B cell (primary cell): Measurements from ENCODE around the gene FOXO4.

Experiments
- EZH2 ChIP-seq: IDR thresholded peaks from 2 replicates; pipeline ENCODE4 v1.6.1; 2012; ENCODE audit warnings: borderline replicate concordance, low read depth, mild to moderate bottlenecking, moderate library complexity, low read length; ENCODE audit not compliant: insufficient read depth, poor library complexity, severe bottlenecking
- TF ChIP-seq, protein P1 (sequence below): fragments of 200-600 bp; IDR thresholded peaks from one replicate; pipeline ENCODE4 v1.8.0; 2022; ENCODE audit warnings: antibody characterized with exemption, mild to moderate bottlenecking

GRCh38 chrX:71085900-71086299, 9.8 kb upstream of the FOXO4 start:
- no peak for TF ChIP-seq EZH2
- TF ChIP-seq, protein P1, sequence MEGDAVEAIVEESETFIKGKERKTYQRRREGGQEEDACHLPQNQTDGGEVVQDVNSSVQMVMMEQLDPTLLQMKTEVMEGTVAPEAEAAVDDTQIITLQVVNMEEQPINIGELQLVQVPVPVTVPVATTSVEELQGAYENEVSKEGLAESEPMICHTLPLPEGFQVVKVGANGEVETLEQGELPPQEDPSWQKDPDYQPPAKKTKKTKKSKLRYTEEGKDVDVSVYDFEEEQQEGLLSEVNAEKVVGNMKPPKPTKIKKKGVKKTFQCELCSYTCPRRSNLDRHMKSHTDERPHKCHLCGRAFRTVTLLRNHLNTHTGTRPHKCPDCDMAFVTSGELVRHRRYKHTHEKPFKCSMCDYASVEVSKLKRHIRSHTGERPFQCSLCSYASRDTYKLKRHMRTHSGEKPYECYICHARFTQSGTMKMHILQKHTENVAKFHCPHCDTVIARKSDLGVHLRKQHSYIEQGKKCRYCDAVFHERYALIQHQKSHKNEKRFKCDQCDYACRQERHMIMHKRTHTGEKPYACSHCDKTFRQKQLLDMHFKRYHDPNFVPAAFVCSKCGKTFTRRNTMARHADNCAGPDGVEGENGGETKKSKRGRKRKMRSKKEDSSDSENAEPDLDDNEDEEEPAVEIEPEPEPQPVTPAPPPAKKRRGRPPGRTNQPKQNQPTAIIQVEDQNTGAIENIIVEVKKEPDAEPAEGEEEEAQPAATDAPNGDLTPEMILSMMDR, result no peak
